Right lung (tissue), 5 donors: ENCODE measurements around the gene LRRC7. TPM values are rescaled to one million over a fixed set of nuclear protein-coding genes. Genes with fewer than 3 reads are reported as not detected.

ENCODE experiments used
- DNase-seq, 2 donors: peaks; one replicate each; pipeline ENCODE4 v3.0.0-alpha.2; 2013
- polyA plus RNA-seq, 5 donors: library from polyadenylated mRNA; unstranded; fragments of 120-200 nt; gene quantifications; one replicate each; pipeline versions ENCODE4 v1.2.1 to v1.2.3, GENCODE V29; 2013; ENCODE audit warnings: inconsistent platforms in 1 of 5, low replicate concordance in 1 of 5; ENCODE audit not compliant: insufficient read length in 5 of 5, insufficient read depth in 1 of 5

LRRC7 gene
- polyA plus RNA-seq, 5 donors = 4.4 to 6.4 (median 5.5) TPM

- DNase-seq = peak; percentile 37 to 45
Observed at GRCh38 chr1:69585666-69586065, 17.9 kb downstream of the LRRC7 start.

GRCh38 chr1:69587391-69587790 is 19.7 kb downstream of the LRRC7 start:
- DNase-seq = no peak

- DNase-seq = no peak
Observed at GRCh38 chr1:69589799-69590198, 22.1 kb downstream of the LRRC7 start.

DNA sequence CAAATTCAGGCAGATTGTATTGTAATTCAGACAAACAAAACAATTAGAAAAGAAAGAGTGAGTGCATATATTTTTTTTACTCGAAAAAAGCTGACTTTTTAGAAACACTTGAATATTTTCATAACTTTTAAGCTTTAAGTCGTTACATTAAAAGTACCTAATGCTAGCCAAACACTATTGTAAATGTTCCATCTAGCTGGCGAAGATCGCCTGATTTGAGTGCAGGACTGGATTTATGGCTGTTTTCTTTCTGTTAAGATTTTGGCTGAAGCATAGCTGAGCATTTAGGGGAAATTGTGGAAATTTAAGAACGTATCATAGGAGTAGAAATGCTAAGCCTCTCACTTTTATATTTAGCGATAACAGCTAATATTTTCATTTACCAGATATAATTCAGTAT is 24.6 kb downstream of the LRRC7 start:
- no peak for DNase-seq

GRCh38 chr1:69595486-69595885 is 27.8 kb downstream of the LRRC7 start:
- no peak for DNase-seq

GRCh38 chr1:69611316-69611715 is 43.6 kb downstream of the LRRC7 start:
- no peak for DNase-seq

- DNase-seq = no peak
Observed at GRCh38 chr1:69613414-69613813, 45.7 kb downstream of the LRRC7 start.

GRCh38 chr1:69638673-69639072 is 71.0 kb downstream of the LRRC7 start:
- DNase-seq = no peak

DNA sequence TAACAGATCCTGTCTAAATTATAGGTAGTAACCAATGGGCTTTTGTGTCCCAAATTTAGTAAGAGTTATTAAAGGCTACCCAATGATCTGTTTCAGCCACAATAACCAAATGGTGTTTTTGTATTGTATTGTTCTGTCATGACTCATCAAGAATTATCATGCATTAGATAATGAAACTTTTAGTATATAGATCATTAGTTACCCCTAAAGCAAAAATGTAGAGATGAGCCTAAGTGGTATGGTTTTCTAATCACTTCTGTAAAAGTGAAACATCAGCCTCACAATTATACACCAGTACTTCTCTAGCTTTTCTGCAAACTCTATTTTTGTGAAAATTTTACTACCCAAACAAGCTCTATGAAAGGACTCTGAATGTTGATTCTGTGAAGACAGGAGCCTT is 71.4 kb downstream of the LRRC7 start:
- DNase-seq = no peak

DNA sequence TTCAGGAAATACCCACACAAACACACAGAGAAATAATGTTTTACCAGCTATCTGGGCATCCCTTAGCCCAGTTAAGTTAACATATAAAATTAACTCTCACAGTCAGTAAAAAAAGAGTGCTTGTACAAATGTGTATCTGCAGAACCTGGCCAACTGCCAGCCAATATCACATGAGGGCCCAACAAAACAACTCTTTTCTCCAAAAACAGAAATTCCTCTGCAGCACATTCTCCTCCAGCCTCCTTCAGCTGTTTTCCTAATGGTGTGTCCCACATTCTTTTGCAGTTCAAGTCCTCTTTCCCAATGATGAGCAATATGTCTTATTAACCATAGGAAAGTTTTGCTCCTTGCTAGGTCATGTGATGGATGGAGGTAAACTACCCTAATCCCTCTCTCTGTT is 75.5 kb downstream of the LRRC7 start:
- DNase-seq = no peak

- no peak for DNase-seq
Observed at GRCh38 chr1:69645477-69645876, 77.8 kb downstream of the LRRC7 start.

DNA sequence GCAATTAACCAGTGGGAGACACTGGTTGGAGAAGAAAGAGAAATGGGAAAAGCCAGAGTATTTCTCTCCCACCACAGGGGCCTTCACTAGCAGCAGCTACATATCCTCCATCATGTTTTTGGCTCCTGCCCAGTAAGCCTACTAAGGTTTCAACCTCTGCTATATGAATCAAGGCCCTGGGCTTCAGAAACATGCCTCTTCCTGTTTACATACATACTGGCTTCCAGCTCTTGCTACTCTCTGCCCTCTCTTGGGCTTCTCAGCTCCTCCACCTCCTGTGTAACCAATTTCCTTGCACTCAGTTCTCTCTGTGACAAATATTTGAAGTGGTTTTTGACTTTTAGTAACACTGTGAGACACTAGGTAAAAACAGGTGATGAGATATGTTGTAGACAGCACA is 80.8 kb downstream of the LRRC7 start:
- DNase-seq = peak in 1 of 2 donors; percentile 2

DNA sequence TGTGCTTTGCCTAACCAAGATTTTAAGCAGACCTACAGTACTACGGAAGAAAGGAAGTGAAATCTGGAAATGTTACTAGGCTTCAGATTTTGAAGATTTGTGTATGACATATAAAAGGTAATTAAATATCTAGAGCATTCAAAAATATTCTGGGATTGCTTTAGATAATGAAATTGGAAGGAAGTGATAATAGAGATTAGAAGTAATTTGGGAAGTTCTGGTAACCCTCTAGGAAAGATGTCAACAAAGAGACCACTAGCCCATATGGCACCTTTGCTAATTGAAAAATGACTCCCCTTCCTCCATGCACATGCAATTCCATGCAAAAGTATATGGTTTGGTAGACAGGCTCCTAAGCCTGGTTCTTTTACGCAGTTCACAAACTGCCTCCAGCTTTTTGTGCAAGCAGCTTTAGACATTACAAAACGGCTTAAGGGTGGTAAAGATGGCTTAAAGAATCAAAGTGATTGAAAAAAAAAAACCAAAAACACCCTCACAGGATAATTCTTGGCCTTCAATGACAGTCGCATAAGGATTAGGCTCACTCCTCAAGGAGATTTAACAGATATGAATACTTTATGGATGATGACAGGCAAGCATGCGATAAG is 81.8 kb downstream of the LRRC7 start:
- DNase-seq = no peak

DNA sequence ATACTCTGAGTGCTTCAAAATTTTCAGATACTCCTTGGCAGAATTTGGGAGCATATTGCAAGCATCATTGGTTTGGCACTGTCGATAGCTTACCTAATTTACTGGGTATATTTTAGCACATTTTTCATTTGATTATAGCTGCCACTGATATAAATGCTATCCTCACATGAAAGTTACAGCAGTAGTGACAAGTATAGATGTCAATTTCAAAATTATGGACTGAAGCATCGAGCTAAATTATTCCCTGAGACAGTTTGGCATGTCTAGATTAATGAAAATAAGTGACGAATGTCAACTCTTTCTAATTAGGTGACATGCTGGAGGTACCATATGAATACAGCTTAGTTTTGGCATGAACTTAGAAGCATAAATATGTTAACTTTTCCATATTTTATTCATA is 83.1 kb downstream of the LRRC7 start:
- DNase-seq = no peak

DNA sequence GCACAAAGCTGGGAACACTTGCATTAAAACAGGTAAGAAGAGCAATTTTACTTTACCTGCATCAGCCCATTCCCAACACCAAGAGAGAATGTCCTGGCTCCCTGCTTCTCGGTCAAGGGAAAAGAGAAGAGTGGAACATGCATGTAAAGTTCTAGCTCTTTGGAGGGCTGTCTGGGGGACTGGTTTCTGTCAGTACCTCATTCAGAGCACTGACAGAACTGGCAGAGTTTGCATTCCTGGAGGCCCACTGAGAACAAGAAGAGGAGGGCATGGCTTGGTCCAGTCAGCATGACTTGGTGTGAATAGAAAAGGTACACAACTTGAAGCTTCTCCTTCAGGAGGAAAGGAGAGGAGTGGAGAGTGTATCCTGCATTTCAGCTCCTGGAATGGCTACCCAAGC is 83.9 kb downstream of the LRRC7 start:
- DNase-seq = no peak

GRCh38 chr1:69657971-69658370 is 90.2 kb downstream of the LRRC7 start:
- no peak for DNase-seq

DNA sequence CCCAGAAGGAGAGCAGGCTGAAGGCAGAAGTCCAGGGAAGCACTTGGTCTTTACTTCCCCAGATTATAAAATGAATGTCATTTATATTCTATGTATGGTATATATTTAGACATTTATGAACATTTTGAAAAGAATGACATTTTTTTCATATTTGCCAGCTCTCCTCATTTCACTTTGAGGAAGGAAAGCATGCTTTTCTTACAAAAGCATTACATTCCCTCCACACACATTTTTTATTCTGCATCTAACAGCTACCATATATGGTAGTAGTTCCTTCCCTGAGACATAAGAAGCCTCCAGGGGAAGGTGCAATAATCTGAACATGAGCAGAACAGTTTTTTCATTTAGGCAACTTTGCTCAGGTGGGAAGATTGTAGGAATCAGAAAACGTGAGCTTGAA is 94.0 kb downstream of the LRRC7 start:
- DNase-seq = no peak

DNA sequence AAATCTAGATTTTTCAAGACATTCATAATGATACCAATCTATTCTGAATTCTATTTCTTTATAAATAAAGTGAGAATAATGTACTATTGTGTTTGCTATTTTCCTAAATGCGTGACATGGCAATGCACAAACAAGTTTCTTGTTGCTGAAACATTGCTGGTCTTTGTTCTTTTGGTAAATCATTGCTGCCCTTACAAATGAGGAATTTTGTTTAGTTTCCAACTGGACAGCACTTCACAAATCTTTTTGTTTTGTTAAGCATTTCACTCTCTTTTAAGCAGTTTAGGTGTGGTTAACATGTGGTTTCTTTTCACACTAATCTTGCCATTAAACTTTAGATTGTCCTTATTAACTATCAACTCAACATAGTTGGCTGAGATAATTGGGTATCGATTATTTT is 94.6 kb downstream of the LRRC7 start:
- no peak for DNase-seq

DNA sequence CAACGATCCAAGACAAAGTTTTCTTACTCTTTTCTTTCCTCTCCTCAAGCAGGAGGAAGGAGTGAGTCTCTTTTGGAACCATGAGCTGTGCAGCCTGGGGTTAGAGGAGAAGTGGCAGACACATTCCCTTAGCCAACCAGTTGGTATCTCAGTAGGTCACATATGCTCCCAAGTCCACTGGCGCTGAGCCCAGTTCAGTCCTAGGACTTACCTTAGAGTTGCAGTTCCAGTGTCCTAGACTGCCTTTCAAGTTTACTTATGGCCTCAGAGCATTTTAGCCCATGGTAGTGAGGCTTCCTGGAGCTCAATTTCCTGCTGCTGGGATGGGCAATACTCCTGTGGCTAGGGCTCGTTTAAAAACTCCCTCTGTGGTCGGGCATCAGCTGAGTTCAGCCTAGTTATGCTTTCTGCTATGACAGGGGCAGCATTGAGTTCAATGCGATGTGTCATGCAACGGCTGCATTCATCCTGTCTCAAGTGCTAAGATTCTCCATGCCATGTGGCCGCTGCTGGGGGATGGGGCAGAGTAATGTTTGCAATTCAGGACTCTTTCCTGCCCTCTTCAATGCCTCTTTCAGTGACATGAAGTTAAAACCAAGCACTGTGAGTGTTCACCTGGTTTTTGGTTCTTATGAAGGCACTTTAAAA is 103.8 kb downstream of the LRRC7 start:
- DNase-seq = no peak

DNA sequence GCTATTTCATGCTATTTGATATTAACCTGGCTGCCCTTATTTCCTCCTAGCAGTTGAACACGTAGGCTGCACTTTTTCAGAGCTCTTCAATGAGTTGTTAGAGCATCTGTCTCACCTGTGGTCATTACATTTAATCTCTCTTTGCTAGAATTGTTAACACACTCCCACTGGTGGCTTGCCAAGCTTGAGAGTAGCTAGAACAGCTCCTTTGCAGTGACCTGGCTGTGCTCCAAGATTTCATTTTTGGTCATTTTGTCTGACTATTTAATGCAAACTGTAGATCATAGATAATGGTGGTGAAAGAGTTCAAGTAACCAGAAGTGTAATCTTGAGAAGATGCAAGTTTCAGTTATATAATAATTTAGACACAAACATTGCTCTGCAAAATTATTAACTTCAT is 105.6 kb downstream of the LRRC7 start:
- peak in 1 of 2 donors; percentile 4 for DNase-seq

DNA sequence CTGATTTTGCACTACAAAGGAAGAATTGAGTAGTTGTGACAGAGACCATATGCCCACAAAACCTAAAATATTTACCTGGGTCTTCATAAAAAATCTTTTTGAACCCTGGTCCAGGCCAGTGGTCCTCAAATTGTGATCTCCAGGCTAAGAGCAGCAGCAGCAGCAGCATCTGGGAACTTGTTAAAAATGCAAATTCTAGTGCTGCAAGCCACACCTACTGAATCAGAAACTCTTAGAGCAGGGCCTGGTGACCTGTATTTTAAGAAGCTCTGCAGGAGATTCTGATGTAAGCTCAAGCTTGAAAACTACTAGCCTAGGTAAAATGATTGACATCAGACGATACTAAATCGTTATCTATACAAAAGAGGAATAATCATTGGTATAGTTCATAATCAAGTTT is 112.2 kb downstream of the LRRC7 start:
- no peak for DNase-seq

DNA sequence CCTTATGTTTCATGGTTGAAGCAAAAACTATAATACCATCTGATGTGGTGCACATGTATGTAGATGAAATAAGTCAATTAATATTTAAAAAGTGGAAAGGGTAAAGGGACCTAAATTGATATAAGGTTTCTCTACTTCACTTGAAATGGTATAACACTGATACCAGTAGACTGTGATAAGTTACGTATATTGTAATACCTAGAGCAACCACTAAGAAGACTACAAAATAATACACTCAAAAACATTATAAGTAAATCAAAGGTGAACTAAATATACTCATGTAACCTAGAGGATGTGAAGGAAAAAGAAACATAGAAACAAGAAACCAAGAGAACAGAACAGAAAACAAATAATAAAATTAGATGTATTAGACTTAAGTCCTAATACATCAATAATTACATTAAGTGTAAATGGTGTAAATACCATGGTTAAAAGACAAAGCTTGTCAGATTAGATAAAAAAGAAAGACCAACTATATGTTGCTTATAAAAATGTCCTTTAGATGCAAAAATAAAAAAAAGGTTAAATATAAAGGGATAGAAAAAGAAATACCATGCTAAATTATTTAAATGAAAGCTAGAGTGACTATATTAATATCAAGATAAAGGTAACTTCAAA is 118.8 kb downstream of the LRRC7 start:
- no peak for DNase-seq

- no peak for DNase-seq
Observed at GRCh38 chr1:69688193-69688592, 120.5 kb downstream of the LRRC7 start.

- no peak for DNase-seq
Observed at GRCh38 chr1:69691179-69691578, 123.5 kb downstream of the LRRC7 start.
